ENCODE data around the gene VAT1L. TPM values are rescaled to one million over a fixed set of nuclear protein-coding genes. Genes with fewer than 3 reads are reported as not detected.

The VAT1L gene
- total RNA-seq, 1 experiment from 2014 or later = 33.8 TPM

DNA sequence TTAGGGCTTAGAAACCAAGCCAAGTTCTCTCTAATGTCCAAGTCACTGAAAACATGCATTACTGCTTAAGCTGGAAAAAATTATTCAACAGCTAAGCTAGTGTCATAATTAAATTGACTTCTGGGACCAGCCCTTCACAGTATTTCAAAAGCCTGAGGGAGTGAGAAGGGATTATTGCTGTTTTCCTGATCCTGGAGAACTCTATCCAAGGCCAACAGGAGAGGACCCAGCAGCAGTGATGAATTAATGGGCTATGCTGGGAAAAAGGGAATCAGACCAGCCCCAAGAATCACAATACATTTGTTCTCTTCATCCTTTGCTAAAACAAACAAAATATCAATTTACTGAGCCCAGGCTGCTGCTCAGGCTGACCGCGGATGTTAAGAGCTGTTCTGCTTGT is 199.4 kb downstream of the VAT1L start:
- Mint-ChIP-seq H3K27ac (0 out of 7 replicates have a peak overlapping the region, but pooled peaks of 1 of the 3 experiments have one; percentile 47), H3K4me1 (peaks cover 31 to 37% of the 10 kb centered on the region in 2 experiments), H3K36me3 (ENCODE audit: insufficient read depth in 1 of 3, low read depth in 3 of 3) (peaks cover 0 to 29% (median 18%) of the 10 kb centered on the region in 3 experiments; a peak in 6 of 7 replicates), H3K4me3 (no peak overlapping the region), H3K9me3 (peaks cover 21 to 23% of the 10 kb centered on the region in 2 experiments), H3K27me3 (ENCODE audit: low read depth) (no peaks in the 10 kb centered on the region; the same call in 1 of the 2 replicates)
- Histone ChIP-seq H3K23ac (ENCODE audit: insufficient read length, low read depth, low read length) (no peak overlapping the region), H3K4ac (ENCODE audit: low read depth, low read length) (no peak overlapping the region), H3K23me2 (ENCODE audit: insufficient read length, low read depth, low read length, poor library complexity, severe bottlenecking) (no peaks in the 10 kb centered on the region), H3T11ph (ENCODE audit: low read length) (no peak overlapping the region), H4K20me1 (ENCODE audit: control insufficient read depth, insufficient read depth, insufficient read length) (no peaks in the 10 kb centered on the region), H2BK20ac (ENCODE audit: low read depth, low read length, poor library complexity, severe bottlenecking) (no peak overlapping the region), H3K18ac (ENCODE audit: insufficient read length, low read depth, low read length) (no peak overlapping the region), H4K8ac (replicated peaks; ENCODE audit: insufficient read length, low read depth, low read length) (no peak overlapping the region), H3K27me3 (ENCODE audit: insufficient read depth, low read length) (no peaks in the 10 kb centered on the region), H3K9me3 (ENCODE audit: control insufficient read depth, low read depth, low read length) (no peaks in the 10 kb centered on the region), H3K4me2 (ENCODE audit: insufficient read depth, insufficient read length, low read length) (no peak overlapping the region), H3K4me1 (ENCODE audit: insufficient read depth, low read length) (peaks cover 3% of the 10 kb centered on the region; the same call in 1 of the 2 replicates), H4K91ac (ENCODE audit: insufficient read length, low read depth, low read length) (no peak overlapping the region), H4K5ac (ENCODE audit: insufficient read length, low read depth, low read length) (no peak overlapping the region), H3K79me1 (ENCODE audit: insufficient read depth, low read depth, low read length, poor library complexity, severe bottlenecking) (no peaks in the 10 kb centered on the region), H2BK12ac (ENCODE audit: insufficient read length, low read depth, low read length) (no peak overlapping the region), H2BK5ac (ENCODE audit: insufficient read length, low read length) (no peak overlapping the region), H2BK15ac (ENCODE audit: low read depth, low read length) (no peak overlapping the region), H2BK120ac (ENCODE audit: low read depth, low read length, poor library complexity, severe bottlenecking) (no peak overlapping the region), H3K9ac (ENCODE audit: extremely low read depth, insufficient read length, low read length) (no peak overlapping the region), H3K56ac (ENCODE audit: insufficient read length, low read depth, low read length) (no peak overlapping the region), H3K14ac (ENCODE audit: insufficient read depth, low read length) (no peak overlapping the region), H3K79me2 (ENCODE audit: insufficient read depth, low read length) (no peaks in the 10 kb centered on the region), H3K27ac (ENCODE audit: insufficient read length, low read depth, low read length) (no peak overlapping the region), H2AFZ (ENCODE audit: low read length) (no peak overlapping the region), H2AK5ac (ENCODE audit: insufficient read length, low read length) (no peak overlapping the region)
- no CpG with 5 or more reads among the region's 2 CpGs for WGBS (ENCODE audit: extremely low coverage, insufficient read length, low lambda C conversion rate)
- TF ChIP-seq CTCF (conservative IDR thresholded peaks at IDR 0.05) = no peak
- DNase-seq = no peak

Measured in H9 (cell line).